ENCODE results near the gene BAIAP3. TPM values are rescaled to one million over a fixed set of nuclear protein-coding genes. Genes with fewer than 3 reads are reported as not detected.

BAIAP3 gene
- total RNA-seq, 2 experiments from 2014 or later = 19.6 to 21.5 TPM

- Mint-ChIP-seq H3K36me3 (ENCODE audit: low read depth) (no peaks in the 10 kb centered on the region), H3K4me1 (ENCODE audit: low read depth) (peaks cover 6% of the 10 kb centered on the region), H3K27me3 (peaks cover 43% of the 10 kb centered on the region), H3K27ac (no peak overlapping the region), H3K9me3 (no peaks in the 10 kb centered on the region), H3K4me3 (no peak overlapping the region)
- TF ChIP-seq, protein P1, sequence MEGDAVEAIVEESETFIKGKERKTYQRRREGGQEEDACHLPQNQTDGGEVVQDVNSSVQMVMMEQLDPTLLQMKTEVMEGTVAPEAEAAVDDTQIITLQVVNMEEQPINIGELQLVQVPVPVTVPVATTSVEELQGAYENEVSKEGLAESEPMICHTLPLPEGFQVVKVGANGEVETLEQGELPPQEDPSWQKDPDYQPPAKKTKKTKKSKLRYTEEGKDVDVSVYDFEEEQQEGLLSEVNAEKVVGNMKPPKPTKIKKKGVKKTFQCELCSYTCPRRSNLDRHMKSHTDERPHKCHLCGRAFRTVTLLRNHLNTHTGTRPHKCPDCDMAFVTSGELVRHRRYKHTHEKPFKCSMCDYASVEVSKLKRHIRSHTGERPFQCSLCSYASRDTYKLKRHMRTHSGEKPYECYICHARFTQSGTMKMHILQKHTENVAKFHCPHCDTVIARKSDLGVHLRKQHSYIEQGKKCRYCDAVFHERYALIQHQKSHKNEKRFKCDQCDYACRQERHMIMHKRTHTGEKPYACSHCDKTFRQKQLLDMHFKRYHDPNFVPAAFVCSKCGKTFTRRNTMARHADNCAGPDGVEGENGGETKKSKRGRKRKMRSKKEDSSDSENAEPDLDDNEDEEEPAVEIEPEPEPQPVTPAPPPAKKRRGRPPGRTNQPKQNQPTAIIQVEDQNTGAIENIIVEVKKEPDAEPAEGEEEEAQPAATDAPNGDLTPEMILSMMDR (IDR thresholded peaks at IDR 0.05) = no peak
- ChIA-PET CTCF (interaction anchor here (0.6 kb wide), 1 partner anchor 879 kb away, joined by 4 read pairs; no protein-coding TSS in a partner anchor), POLR2A (interaction anchor here (1.3 kb wide), 1 partner anchor 12 kb away, joined by 3 read pairs; the partner anchor contains the start of gene UBE2I)
- no peak for DNase-seq
- Histone ChIP-seq H3K36me3 (ENCODE audit: insufficient read depth, low read length) (no peaks in the 10 kb centered on the region), H3K27ac (ENCODE audit: low read depth in 1 of 2, low read length in 2 of 2) (no peak overlapping the region), H3K4me1 (ENCODE audit: insufficient read depth, low read length) (peaks cover 13% of the 10 kb centered on the region), H3K4me3 (ENCODE audit: low read length) (no peak overlapping the region), H3K27me3 (ENCODE audit: control insufficient read depth in 1 of 2, insufficient read depth in 2 of 2, low read length in 2 of 2) (peaks cover 3 to 8% of the 10 kb centered on the region in 2 experiments), H3K9me3 (ENCODE audit: control insufficient read depth in 1 of 2, insufficient read depth in 1 of 2, low read length in 2 of 2) (peaks cover 0 to 5% of the 10 kb centered on the region in 2 experiments)
- ATAC-seq (ENCODE audit: poor library complexity) = no peak
- intact Hi-C loops (cut with DNase I, micrococcal nuclease) = no loop called here
These were observed 36.3 kb upstream of the BAIAP3 start for GRCh38 chr16:1297018-1297696.

DNA sequence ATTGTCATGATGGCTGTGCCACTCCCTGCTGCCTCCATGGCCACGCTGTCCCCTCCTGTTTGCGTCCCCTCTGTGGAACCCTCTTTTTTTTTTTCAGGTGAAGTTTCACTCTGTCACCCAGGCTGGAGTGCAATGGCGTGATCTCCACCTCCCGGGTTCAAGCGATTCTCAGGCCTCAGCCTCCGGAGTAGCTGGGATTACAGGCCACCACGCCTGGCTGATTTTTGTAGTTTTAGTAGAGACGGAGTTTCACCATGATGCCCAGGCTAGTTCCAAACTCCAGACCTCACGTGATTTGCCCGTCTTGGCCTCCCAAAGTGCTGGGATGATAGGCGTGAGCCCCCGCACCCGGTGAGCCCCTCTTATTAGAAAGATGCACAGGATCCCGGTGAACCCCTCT, 35.0 kb upstream of the BAIAP3 start:
- intact Hi-C loops (cut with DNase I, micrococcal nuclease) = no loop called here
- ChIA-PET POLR2A (no interaction called here), CTCF (no interaction called here)
- ATAC-seq (ENCODE audit: poor library complexity) (no peak), DNase-seq (no peak)
- no peaks in the 10 kb centered on the region for H3K36me3 ChIP-seq (ENCODE audit: insufficient read depth, low read length)
- H3K9me3 Mint-ChIP-seq = no peaks in the 10 kb centered on the region
- peaks cover 0 to 6% of the 10 kb centered on the region in 2 experiments for H3K27me3 ChIP-seq (ENCODE audit: control insufficient read depth in 1 of 2, insufficient read depth in 2 of 2, low read length in 2 of 2)
- no peak overlapping the region for H3K4me3 ChIP-seq (ENCODE audit: low read length)
- H3K27ac Mint-ChIP-seq = no peak overlapping the region
- no peaks in the 10 kb centered on the region for H3K36me3 Mint-ChIP-seq (ENCODE audit: low read depth)
- TF ChIP-seq, protein P1 (IDR thresholded peaks at IDR 0.05) = no peak
- no peak overlapping the region for H3K4me3 Mint-ChIP-seq
- peaks cover 0 to 5% of the 10 kb centered on the region in 2 experiments for H3K9me3 ChIP-seq (ENCODE audit: control insufficient read depth in 1 of 2, insufficient read depth in 1 of 2, low read length in 2 of 2)
- no peak overlapping the region for H3K27ac ChIP-seq (ENCODE audit: low read depth in 1 of 2, low read length in 2 of 2)
- peaks cover 36% of the 10 kb centered on the region for H3K27me3 Mint-ChIP-seq
- peaks cover 22% of the 10 kb centered on the region for H3K4me1 ChIP-seq (ENCODE audit: insufficient read depth, low read length)
- peaks cover 8% of the 10 kb centered on the region for H3K4me1 Mint-ChIP-seq (ENCODE audit: low read depth)

- Mint-ChIP-seq H3K27me3 (peaks cover 28% of the 10 kb centered on the region), H3K4me1 (ENCODE audit: low read depth) (peaks cover 16% of the 10 kb centered on the region), H3K27ac (no peak overlapping the region), H3K4me3 (no peak overlapping the region), H3K9me3 (no peaks in the 10 kb centered on the region), H3K36me3 (ENCODE audit: low read depth) (no peaks in the 10 kb centered on the region)
- Histone ChIP-seq H3K27me3 (ENCODE audit: control insufficient read depth in 1 of 2, insufficient read depth in 2 of 2, low read length in 2 of 2) (peaks cover 0 to 6% of the 10 kb centered on the region in 2 experiments), H3K36me3 (ENCODE audit: insufficient read depth, low read length) (no peaks in the 10 kb centered on the region), H3K4me3 (ENCODE audit: low read length) (no peak overlapping the region), H3K4me1 (ENCODE audit: insufficient read depth, low read length) (peaks cover 30% of the 10 kb centered on the region), H3K27ac (ENCODE audit: low read depth in 1 of 2, low read length in 2 of 2) (no peak overlapping the region), H3K9me3 (ENCODE audit: control insufficient read depth in 1 of 2, insufficient read depth in 1 of 2, low read length in 2 of 2) (peaks cover 0 to 5% of the 10 kb centered on the region in 2 experiments)
- intact Hi-C loops (cut with DNase I, micrococcal nuclease) = no loop called here
- TF ChIP-seq, protein P1 (IDR thresholded peaks at IDR 0.05) = no peak
- POLR2A ChIA-PET = no interaction called here
- no peak for ATAC-seq (ENCODE audit: poor library complexity)
- CTCF ChIA-PET = no interaction called here
- DNase-seq = no peak
These were observed 34.2 kb upstream of the BAIAP3 start for GRCh38 chr16:1299012-1299867.

Measured in CD4-positive, alpha-beta T cell (primary cell).